Measurements from ENCODE around the gene DTD2.

The DTD2 gene

GRCh38 chr14:31405599-31406232, 51.6 kb downstream of the DTD2 start:
- no peak for DNase-seq (ENCODE audit: low read depth)
- no peak overlapping the region for H3K4me3 ChIP-seq (replicated peaks; ENCODE audit: low read depth, low read length)
- TF ChIP-seq CTCF (IDR thresholded peaks at IDR 0.05; ENCODE audit: low read length, missing control alignments): no peak

DNA sequence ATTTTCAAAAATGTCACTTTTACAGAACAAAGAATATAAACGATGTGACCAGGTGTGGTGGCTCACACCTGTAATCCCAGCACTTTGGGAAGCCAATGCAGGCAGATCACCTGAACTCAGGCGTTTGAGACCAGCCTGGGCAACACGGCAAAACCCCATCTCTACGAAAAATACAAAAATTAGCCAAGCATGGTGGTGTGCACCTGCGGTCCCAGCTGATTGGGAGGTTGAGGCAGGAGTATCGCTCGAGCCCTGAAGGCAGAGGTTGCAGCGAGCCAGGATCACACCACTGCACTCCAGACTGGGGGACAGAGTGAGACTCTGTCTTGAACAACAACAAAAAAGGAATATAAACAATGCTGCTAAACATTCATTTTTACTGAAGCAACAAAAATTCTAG, 52.2 kb downstream of the DTD2 start:
- TF ChIP-seq CTCF (IDR thresholded peaks at IDR 0.05; ENCODE audit: low read length, missing control alignments): no peak
- H3K4me3 ChIP-seq (replicated peaks; ENCODE audit: low read depth, low read length): no peak overlapping the region
- DNase-seq (ENCODE audit: low read depth): no peak

- no peak for TF ChIP-seq CTCF (IDR thresholded peaks at IDR 0.05; ENCODE audit: low read length, missing control alignments)
- no peak overlapping the region for H3K4me3 ChIP-seq (replicated peaks; ENCODE audit: low read depth, low read length)
- no peak for DNase-seq (ENCODE audit: low read depth)
Observed at GRCh38 chr14:31403707-31404106, 53.6 kb downstream of the DTD2 start.

DNA sequence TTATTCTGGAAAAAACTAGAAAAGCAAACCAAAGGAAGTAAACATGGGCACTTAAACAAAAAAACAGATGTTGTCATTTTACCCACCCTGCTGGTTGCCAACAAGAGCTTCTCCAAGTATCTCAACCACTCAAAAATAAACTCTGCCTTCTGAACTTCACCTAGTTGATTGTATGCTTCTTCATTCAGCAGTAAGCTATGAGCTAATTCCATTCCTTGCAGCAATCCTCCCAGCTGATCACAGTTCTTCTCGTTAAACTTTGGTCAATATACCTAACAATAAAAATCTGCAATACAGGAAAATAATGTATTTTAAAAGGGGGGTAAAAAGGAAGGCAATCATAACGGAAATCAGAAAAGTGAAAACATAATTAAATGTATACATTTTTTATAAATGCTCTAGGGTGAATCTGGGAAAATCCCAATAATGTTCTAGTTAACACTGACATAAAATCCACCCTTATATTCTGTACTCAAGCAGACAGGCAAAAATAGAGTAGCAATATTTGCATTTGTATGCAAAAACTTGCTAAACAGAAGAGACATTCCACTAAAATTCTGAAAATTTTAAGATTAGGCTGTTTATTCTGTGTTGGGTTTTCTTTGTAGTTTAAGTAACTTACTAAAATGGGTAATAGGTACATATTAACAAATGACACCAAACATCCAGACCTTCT, 54.4 kb downstream of the DTD2 start:
- no peak for TF ChIP-seq CTCF (IDR thresholded peaks at IDR 0.05; ENCODE audit: low read length, missing control alignments)
- no peak for DNase-seq (ENCODE audit: low read depth)
- no peak overlapping the region for H3K4me3 ChIP-seq (replicated peaks; ENCODE audit: low read depth, low read length)

DNA sequence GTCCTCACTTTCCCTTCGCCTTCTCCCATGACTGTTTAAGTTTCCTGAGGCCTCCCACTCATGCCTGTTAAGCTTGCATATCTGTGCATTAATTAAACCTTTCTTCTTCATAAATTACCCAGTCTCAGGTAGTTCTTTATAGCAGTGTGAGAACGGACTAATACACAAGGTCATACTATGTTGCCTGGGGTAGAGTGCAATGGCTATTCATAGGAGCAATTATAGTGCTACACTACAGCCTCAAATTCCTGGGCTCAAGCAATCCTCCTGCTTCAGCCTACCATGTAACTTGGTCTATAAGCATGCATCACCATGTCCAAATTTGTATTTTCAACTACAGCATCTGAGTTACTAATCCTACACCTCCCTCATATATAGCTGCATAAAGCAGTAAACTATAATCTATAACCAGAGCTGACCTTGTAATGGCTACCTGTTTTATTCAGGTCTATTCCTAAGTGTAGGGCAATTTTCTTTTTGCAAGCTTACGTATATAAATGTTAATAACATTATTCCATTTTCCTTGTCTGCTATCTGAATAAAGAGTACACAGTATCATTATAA, 55.9 kb downstream of the DTD2 start:
- TF ChIP-seq CTCF (IDR thresholded peaks at IDR 0.05; ENCODE audit: low read length, missing control alignments): no peak
- no peak for DNase-seq (ENCODE audit: low read depth)

GRCh38 chr14:31400031-31400638, 57.2 kb downstream of the DTD2 start:
- DNase-seq (ENCODE audit: low read depth): no peak
- TF ChIP-seq CTCF (IDR thresholded peaks at IDR 0.05; ENCODE audit: low read length, missing control alignments): no peak
- no peak overlapping the region for H3K4me3 ChIP-seq (replicated peaks; ENCODE audit: low read depth, low read length)

More for the DNA sequence above, 55.9 kb downstream of the DTD2 start:
- H3K4me3 ChIP-seq (replicated peaks; ENCODE audit: low read depth, low read length): no peak overlapping the region

Data from fibroblast of pulmonary artery (primary cell).